ENCODE data around the gene PPL.

DNA sequence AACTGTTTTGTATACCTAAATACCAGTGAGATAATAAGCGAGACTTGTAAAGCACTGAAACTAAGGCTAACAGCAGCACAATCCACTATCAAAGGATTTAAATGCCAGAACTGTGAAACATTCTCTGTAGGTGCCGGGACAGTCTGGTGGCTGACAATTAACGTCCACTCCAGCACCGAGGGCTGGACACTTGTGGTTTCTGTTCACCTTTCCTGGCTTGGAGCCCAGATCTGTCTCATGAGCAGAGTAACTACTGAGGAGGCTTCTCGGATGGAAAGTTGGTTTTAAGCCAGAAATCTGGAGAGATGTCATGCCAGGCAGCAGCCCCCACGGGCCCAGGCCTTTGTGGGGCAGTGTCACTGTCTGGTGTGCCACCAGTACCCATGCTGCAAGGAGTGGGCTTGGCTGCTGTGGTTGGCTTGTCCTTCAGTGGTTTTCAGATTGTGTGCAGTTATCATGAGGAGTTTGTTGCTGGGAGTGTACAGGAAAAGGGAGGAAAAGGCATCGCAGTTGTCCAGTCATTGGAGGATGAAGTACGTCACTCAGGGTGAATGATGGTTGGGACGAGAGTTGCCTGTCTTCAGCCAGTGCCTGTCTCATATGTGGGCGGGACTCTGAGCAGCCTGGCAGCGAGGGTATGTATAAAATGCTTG, 54.2 kb downstream of the PPL start:
- TF ChIP-seq HNRNPK (IDR thresholded peaks at IDR 0.05; ENCODE audit: low read depth, low read length, poor library complexity, severe bottlenecking), result no peak
- TF ChIP-seq, protein P1, sequence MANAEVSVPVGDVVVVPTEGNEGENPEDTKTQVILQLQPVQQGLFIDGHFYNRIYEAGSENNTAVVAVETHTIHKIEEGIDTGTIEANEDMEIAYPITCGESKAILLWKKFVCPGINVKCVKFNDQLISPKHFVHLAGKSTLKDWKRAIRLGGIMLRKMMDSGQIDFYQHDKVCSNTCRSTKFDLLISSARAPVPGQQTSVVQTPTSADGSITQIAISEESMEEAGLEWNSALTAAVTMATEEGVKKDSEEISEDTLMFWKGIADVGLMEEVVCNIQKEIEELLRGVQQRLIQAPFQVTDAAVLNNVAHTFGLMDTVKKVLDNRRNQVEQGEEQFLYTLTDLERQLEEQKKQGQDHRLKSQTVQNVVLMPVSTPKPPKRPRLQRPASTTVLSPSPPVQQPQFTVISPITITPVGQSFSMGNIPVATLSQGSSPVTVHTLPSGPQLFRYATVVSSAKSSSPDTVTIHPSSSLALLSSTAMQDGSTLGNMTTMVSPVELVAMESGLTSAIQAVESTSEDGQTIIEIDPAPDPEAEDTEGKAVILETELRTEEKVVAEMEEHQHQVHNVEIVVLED (CRISPR knock-in tag; IDR thresholded peaks at IDR 0.05; ENCODE audit: borderline replicate concordance), result no peak
- no peak for TF ChIP-seq DR1 (CRISPR knock-in tag; IDR thresholded peaks at IDR 0.05)
- no peak for TF ChIP-seq KDM1A (CRISPR knock-in tag; IDR thresholded peaks at IDR 0.05)

All from HepG2 (cell line).